Measurements from ENCODE around the gene TMEM106A.
"Not testable (repeated sequence)": the region's sequence is repeated elsewhere in the genome, so short reads cannot be mapped to it uniquely, and the experiment has no call there.

TMEM106A gene

DNA sequence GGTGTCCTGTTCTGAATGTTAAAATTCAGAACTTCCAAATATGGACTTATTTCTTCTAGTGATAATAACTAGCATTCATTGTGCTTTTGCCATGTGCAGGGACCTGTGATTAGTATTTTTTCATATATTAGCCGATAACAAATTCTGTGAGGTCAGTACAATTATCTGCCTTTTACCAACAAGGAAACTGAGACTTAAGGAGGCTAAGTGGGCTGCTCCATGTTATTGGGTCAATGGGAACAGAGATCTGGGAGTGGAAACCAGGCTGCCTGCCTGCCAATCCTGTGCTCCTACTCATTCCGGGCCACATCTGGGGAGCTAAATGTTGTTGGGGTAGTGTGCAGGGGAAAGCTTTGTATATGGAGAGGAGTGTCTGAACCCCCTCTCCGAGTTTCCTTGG is 3.7 kb downstream of the TMEM106A start:
- no peak for ATAC-seq
- no peak for DNase-seq

DNA sequence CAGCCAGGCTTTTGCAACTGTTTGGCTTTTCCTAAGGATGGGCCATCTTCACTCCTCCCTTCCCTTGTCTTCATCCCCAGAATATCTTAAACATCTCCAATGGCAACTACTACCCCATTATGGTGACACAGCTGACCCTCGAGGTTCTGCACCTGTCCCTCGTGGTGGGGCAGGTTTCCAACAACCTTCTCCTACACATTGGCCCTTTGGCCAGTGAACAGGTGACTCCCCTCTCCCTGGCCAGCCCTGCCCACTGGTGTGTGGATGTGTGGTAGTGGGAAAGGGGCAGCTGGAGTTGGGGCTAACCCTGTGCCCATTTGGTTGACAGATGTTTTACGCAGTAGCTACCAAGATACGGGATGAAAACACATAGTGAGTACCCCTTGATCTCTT is 4.7 kb downstream of the TMEM106A start:
- no peak for ATAC-seq
- DNase-seq, result no peak

DNA sequence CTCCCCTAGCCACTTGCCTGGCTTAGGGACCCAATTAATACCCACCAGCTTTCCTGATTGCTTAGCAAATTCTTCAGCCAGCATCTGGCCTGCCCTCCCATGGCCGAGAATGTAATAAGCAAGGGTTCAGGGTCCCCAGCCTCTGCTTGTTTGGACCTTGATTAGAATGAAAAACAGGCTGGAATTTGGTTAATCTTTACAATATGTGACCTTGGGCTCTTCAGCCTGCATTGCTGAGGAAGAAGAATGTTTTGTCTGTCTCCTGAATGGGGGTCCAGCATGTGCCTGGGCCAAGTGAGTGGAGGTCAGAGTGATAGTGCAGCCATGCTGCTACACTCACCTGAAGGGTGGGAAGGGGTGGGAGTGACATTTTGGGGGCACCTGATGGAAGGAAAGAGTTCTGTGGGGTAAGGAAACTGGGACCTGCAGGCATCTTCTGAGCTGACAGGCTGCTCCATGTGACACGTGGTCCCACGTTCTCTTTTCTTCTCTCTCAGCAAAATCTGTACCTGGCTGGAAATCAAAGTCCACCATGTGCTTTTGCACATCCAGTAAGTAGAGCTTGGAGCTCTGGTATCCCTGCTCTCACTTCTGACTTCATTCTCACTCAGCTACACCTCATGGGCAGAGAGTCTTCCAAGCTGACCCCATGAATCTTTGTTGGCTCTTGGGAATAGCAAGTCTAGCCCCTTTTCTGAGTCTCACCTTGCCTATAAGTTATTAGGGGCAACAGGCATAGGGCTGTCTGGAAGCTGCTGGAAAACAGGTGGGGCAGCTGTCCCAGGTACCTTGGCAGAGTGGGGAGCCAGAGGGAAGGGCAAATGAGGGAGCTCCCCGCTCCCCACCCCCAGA is 5.3 kb downstream of the TMEM106A start:
- no peak for ATAC-seq
- DNase-seq, result no peak

DNA sequence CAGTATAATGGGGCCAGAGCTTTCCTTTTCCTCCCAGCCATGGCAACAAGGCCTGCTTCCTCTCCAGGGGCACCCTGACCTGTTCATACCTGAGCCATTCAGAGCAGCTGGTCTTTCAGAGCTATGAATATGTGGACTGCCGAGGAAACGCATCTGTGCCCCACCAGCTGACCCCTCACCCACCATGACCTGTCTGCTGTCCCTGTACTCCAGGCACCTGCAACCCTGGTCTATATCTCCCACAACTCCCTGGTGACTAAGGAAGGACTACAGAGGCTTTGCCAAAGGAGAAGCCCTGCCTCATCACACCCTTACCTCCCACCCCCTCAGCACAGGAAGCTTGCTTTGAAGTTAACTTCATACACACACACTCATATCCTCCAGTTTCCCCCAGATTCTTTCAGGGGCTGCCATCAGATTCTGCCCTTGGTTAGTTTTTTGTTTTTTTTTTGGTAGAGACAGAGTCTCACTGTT is 6.0 kb downstream of the TMEM106A start:
- peak; percentile 24 for DNase-seq
- peak; percentile 93 for ATAC-seq

DNA sequence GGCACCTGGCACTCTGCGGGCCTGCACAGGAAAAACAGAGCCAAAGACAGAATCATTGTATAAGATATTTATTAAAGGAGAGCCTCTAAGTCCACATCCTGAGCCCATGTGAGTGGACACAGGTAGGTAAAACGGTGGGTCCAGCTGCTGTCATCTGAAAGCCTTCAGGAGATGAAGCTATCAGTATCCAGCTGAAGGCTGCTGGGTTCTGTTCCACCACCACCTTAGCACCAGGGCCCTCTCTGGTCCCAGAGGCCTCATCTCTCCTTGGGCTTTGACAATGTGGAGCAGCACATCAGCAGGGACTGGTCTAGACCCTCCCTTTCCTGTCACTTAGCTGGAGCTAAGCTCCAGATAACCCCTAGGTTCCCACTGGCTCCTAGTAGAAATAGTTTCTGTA is 7.3 kb downstream of the TMEM106A start:
- ATAC-seq, result no peak

DNA sequence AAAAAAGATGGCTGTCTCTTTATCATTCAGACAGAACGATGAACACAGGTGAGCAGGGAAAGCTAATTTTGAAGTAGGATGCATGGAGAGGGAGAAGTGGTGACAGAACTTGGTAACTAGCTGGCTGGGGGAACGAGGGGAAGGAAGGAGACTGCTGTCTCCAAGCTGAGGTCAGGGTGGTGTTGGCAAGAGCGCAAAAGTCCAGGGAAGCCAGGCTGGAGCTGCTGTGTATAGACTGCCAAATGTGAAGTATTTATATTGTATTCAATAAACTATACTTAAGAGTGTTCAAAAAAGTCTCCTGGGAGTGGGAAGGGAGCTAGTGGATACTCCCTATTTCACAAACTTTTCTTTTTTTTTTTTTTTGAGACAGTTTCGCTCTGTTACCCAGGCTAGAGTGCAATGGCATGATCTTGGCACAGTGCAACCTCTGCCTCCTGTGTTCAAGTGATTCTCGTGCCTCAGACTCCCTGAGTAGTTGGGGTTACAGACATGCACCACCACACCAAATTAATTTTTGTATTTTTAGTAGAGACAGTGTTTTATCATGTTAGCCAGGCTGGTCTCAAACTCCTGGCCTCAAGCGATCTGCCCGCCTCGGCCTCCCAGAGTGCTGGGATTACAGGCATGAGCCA is 8.2 kb downstream of the TMEM106A start:
- no peak for ATAC-seq
- no peak for DNase-seq

More for the DNA sequence above, 7.3 kb downstream of the TMEM106A start:
- no peak for DNase-seq

DNA sequence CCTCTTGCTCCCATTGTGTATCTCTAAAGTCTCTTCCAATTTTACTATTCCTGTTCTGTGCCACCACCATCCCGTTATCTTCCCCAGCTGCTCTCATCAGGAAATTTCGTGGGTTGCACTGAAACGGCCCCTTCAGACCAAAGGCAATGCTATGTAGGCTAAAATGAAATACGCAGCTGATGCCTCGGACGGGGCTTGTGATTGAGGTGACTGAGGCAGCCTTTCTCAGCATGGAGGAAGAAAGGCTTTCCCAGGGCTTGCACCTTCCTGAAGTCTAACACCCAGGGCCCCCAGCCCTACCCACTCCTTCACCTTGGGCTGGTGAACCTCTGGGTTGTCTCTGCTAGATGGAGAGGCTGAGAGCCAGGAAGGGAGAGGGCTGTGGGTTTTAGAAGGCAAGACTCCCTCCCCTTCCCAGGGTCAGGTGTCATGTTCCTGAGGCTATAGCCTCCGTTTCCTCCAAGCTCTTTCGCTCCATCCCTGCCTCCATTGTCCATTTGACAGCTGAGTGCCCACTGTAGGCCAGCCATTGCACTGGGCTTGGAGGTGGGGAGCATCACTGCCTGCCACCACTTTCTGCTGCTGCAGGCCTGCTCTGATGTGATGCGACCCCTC is 8.9 kb downstream of the TMEM106A start:
- no peak for DNase-seq
- ATAC-seq, result no peak

DNA sequence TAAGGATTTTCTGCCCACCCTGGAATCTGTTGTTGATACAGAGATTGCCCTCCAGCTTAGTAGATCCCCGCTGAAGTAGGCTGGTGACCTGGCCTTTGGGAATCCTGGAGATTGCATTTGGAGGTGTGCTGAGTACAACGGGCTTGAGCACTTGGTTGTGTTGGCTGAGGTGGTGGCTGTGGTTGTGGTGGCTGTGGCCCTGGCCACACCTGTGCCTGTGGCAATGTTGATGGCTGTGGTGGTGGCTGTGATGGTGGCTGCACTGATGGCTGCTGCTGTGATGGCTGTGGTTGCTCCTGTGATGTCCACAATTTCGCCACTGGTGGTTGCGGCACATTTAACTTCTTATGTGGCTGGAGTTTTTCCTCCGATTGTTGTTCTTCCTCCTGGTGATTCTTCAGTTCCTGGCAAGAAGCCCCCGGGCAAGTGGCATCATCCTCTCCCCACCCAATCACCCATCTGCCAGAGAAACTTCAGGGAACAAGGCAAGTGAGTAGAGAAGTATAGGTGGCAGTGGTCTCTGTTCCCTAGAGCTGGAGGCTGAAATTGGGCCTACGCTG is 12.6 kb downstream of the TMEM106A start:
- ATAC-seq (no peak), DNase-seq (no peak)

DNA sequence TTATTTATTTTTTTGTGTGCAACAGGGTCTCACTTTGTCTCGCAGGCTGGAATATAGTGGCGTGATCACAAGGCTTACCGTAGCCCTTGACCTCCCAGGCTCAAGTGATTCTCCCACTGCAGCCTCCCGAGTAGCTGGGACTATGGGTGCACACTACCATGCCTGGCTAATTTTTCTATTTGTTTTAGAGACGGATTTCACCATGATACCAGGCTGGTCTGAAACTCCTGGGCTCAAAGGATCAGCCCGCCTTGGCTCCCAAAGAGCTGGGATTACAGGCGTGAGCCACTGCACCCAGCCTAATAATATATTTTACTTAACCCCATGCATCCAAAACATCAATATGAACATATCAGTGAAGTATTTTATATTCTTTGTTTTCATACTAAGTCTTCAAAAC is 14.7 kb downstream of the TMEM106A start:
- no peak for DNase-seq
- ATAC-seq, result no peak

DNA sequence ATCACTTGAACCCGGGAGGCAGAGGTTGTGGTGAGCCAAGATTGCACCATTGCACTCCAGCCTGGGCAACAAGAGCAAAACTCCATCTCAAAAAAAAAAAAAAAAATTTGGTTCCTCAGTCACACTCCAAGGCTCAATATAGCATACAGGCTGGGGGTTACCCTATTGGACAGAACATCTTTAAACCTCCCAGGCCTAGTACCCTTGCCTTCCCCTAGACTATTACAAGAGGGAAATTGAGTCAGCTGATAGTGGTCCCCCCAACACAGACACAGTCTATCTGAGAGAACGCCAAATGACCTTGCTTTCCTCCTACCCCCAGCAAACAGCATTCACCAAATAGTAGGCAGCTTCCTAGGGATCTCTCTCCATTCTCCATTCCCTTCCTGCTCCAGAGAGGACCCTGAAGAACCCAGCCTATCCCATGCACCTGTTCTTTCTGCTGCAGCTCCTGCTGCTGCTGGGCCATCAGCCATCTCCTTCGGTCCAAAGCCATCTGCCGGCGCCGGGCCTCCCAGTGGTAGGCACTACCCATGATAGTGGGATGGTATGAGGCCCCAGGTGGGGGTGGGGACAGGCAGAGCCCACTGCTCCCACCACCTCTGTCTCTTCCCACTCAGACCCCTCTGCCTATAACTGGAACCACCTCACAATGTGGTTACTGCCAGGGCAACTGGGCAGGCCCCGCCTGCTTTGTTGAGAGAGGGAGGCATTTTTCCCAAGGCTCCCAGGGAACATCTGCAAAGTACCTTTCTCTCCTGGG is 16.5 kb downstream of the TMEM106A start, which contains the start of gene CCDC200:
CCDC200 (minus strand) TSS at position 604 of the 763 bp plus-strand sequence; CDS start at position 535, 69 bp downstream.
- ATAC-seq, DNase-seq: not testable (repeated sequence)

DNA sequence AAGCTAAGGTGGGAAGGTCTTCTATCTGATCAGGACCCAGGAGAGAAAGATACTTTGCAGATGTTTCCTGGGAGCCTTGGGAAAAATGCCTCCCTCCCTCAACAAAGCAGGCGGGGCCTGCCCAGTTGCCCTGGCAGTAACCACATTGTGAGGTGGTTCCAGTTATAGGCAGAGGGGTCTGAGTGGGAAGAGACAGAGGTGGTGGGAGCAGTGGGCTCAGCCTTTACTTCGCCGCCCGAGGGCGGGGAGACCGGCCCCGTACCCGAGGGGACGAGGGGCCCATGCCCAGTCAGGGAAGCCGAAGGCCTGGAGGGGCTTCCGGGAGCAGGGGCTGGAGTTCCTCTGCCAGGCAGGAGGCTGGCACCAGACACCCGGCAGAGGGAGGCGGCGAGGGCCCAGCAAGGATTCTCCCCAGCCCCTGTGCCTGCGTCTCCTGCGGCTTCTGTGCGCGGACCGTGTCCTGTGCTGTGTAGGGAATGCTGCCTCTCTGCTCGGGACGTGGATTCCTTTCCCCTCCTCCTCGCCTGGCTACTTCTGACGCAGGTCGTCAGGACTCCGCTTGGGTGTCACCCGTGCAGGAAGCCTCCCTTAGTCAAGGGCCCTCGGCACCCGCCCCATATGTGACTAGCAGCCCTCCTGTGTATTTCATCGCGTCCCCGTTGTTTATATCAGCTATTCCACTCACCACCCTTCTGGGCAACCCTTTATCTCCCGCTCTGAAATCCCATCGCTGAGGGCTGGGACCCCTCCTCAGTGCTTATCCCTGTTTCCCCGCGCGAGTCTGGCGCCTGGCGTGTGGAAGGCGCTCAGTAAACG is 19.7 kb downstream of the TMEM106A start:
- not testable (repeated sequence) for ATAC-seq, DNase-seq

DNA sequence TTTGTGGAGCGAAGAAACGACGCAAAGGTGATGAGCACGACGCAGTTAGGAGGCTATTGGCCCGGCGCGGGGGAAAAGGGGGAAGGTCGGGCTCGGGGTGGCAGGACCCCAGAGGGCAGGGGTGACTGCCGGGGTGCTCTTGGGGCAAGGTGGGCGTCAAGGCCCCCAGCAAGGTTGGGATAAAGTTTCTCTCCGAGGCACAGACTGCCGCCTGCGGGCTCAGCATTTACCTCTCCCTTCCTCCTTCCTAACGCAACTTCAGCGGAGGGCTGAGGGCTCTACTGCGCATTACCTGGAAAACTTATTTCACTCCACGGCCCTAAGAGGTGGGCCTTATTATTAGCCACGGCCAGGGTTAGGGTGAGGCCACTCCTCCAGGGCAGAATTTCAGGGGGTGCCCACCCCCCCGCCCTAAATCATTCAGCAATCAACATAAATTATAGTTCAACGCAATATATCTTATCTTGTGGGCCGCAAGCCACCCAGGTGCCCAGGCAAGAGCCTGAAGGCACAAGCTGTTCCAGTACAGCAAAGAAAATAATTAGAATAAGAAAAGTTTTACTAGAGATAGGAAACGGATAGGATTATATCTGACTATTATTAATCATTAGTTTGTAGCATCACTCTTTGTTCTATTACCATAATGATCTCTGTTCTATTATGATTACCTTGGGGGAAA is 20.5 kb downstream of the TMEM106A start:
- peak; percentile 65 for DNase-seq
- ATAC-seq, result not testable (repeated sequence)

DNA sequence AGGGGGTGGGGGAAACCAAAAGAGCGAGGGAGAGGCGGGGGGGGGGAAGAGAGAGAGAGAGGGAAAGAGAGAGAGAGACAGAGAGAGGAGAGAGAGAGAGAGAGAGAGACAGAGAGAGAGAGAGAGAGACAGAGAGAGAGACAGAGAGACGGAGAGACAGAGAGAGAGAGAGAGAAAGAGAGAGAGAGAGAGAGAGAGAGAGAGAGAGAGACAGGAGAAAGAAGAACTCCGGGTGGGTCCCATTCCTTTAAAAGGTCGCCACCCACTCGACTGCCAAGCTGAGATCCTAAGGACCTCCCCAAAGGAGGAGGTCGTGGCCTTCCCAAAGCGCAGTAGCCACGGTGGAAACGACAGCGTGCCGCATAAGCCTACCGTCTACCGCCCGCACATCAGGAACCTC is 21.6 kb downstream of the TMEM106A start:
- not testable (repeated sequence) for DNase-seq, ATAC-seq

DNA sequence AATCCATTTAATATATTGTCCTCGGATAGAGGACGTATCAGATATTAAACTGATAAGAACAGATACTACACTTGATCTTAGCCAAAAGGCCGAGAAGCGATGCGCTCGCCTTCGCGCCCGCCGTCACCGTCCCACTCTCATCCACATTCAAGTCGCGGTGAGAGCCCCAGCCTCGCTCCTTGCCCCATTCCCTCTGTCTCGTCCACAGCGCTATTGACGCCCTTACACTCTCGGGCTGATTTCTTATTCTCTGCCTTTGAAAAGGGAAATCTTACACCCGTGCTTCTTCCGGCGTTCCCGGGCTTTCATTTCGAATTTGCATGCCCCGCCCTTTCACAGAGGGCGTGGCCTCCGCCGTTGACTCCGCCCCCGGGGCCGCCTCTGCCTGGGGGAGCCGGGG is 22.2 kb downstream of the TMEM106A start, which contains the start of gene RNU2-1:
RNU2-1 (minus strand) TSS at position 101 of the 400 bp plus-strand sequence.
- DNase-seq, ATAC-seq: not testable (repeated sequence)

DNA sequence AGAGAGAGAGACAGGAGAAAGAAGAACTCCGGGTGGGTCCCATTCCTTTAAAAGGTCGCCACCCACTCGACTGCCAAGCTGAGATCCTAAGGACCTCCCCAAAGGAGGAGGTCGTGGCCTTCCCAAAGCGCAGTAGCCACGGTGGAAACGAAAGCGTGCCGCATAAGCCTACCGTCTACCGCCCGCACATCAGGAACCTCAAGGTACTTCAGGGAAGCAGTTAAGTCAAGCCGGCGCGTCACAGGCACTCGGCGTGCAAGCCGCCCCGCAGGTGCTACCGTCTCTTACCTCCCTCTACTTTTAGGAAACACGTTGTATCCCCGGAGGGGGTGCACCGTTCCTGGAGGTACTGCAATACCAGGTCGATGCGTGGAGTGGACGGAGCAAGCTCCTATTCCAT is 27.9 kb downstream of the TMEM106A start:
- peak; percentile 66 for ATAC-seq
- DNase-seq, result not testable (repeated sequence)

DNA sequence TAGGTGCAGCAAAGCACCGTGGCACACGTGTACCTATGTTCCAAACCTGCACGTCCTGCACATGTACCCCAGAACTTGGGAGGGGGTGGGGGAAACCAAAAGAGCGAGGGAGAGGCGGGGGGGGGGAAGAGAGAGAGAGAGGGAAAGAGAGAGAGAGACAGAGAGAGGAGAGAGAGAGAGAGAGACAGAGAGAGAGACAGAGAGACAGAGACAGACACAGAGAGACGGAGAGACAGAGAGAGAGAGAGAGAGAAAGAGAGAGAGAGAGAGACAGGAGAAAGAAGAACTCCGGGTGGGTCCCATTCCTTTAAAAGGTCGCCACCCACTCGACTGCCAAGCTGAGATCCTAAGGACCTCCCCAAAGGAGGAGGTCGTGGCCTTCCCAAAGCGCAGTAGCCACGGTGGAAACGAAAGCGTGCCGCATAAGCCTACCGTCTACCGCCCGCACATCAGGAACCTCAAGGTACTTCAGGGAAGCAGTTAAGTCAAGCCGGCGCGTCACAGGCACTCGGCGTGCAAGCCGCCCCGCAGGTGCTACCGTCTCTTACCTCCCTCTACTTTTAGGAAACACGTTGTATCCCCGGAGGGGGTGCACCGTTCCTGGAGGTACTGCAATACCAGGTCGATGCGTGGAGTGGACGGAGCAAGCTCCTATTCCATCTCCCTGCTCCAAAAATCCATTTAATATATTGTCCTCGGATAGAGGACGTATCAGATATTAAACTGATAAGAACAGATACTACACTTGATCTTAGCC is 29.1 kb downstream of the TMEM106A start:
- DNase-seq, result not testable (repeated sequence)
- ATAC-seq, result peak; percentile 66

DNA sequence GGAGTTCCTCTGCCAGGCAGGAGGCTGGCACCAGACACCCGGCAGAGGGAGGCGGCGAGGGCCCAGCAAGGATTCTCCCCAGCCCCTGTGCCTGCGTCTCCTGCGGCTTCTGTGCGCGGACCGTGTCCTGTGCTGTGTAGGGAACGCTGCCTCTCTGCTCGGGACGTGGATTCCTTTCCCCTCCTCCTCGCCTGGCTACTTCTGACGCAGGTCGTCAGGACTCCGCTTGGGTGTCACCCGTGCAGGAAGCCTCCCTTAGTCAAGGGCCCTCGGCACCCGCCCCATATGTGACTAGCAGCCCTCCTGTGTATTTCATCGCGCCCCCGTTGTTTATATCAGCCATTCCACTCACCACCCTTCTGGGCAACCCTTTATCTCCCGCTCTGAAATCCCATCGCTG is 34.8 kb downstream of the TMEM106A start:
- ATAC-seq, DNase-seq: not testable (repeated sequence)
